KMS-11 (cell line): Measurements from ENCODE around the gene GSTK1.

Experiments
- H2AFZ ChIP-seq: fragments of 200-600 bp; sonication (generic); 2 replicates; pipeline ENCODE4 v1.6.1; 2016; ENCODE audit warnings: antibody characterized with exemption, mixed run types, low read depth
- H3K27ac ChIP-seq: fragments of 200-600 bp; sonication (generic); 2 replicates; pipeline ENCODE4 v1.6.1; 2016; ENCODE audit warnings: mild to moderate bottlenecking, mixed run types
- H3K27me3 ChIP-seq: fragments of 200-600 bp; sonication (generic); 2 replicates; pipeline ENCODE4 v1.6.1; 2017; ENCODE audit warnings: mild to moderate bottlenecking, low read depth, mixed run types, moderate library complexity; ENCODE audit not compliant: insufficient read depth
- H3K36me3 ChIP-seq: fragments of 200-600 bp; sonication (generic); 2 replicates; pipeline ENCODE4 v1.6.1; 2017; ENCODE audit warnings: mild to moderate bottlenecking, mixed run types; ENCODE audit not compliant: insufficient read depth
- H3K4me1 ChIP-seq: fragments of 200-600 bp; sonication (generic); 2 replicates; pipeline ENCODE4 v1.6.1; 2016; ENCODE audit warnings: mild to moderate bottlenecking, low read depth, mixed run types; ENCODE audit not compliant: poor library complexity, severe bottlenecking
- H3K4me2 ChIP-seq: fragments of 200-600 bp; sonication (generic); 2 replicates; pipeline ENCODE4 v1.7.0; 2016; ENCODE audit warnings: mild to moderate bottlenecking, mixed run types
- H3K4me3 ChIP-seq: fragments of 200-600 bp; sonication (generic); IDR thresholded peaks from 2 replicates; pipeline ENCODE4 v1.6.1; 2017; ENCODE audit warnings: low read depth, low read length, mixed read lengths; ENCODE audit not compliant: insufficient read depth
- H3K79me2 ChIP-seq: fragments of 200-600 bp; sonication (generic); 2 replicates; pipeline ENCODE4 v1.6.1; 2016; ENCODE audit warnings: low read depth, mixed run types; ENCODE audit not compliant: insufficient read depth
- H3K9ac ChIP-seq: fragments of 200-600 bp; sonication (generic); 2 replicates; pipeline ENCODE4 v1.6.1; 2016; ENCODE audit warnings: mild to moderate bottlenecking, mixed run types
- H4K20me1 ChIP-seq: fragments of 200-600 bp; sonication (generic); 2 replicates; pipeline ENCODE4 v1.6.1; 2016; ENCODE audit warnings: mild to moderate bottlenecking, mixed run types; ENCODE audit not compliant: insufficient read depth
- TF ChIP-seq, protein P1 (sequence below): fragments of 200-600 bp; sonication (generic); conservative IDR thresholded peaks from 2 replicates; pipeline ENCODE4 v1.6.1; 2017; ENCODE audit warnings: low read depth, mild to moderate bottlenecking, antibody characterized with exemption, low read length, moderate library complexity, mixed read lengths

GSTK1 gene

GRCh38 chr7:143222782-143223181 lies 40.5 kb upstream of the GSTK1 start:
- no peak overlapping the region for H3K4me3 ChIP-seq
- TF ChIP-seq, protein P1, sequence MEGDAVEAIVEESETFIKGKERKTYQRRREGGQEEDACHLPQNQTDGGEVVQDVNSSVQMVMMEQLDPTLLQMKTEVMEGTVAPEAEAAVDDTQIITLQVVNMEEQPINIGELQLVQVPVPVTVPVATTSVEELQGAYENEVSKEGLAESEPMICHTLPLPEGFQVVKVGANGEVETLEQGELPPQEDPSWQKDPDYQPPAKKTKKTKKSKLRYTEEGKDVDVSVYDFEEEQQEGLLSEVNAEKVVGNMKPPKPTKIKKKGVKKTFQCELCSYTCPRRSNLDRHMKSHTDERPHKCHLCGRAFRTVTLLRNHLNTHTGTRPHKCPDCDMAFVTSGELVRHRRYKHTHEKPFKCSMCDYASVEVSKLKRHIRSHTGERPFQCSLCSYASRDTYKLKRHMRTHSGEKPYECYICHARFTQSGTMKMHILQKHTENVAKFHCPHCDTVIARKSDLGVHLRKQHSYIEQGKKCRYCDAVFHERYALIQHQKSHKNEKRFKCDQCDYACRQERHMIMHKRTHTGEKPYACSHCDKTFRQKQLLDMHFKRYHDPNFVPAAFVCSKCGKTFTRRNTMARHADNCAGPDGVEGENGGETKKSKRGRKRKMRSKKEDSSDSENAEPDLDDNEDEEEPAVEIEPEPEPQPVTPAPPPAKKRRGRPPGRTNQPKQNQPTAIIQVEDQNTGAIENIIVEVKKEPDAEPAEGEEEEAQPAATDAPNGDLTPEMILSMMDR: no peak
- H3K4me1 ChIP-seq: no peaks in the 10 kb centered on the region
- no peak overlapping the region for H2AFZ ChIP-seq
- H3K27me3 ChIP-seq: no peaks in the 10 kb centered on the region
- no peak overlapping the region for H3K9ac ChIP-seq
- no peaks in the 10 kb centered on the region for H4K20me1 ChIP-seq
- H3K36me3 ChIP-seq: no peaks in the 10 kb centered on the region
- H3K27ac ChIP-seq: no peak overlapping the region
- no peaks in the 10 kb centered on the region for H3K79me2 ChIP-seq
- no peak overlapping the region for H3K4me2 ChIP-seq

- Histone ChIP-seq H3K27me3 (no peaks in the 10 kb centered on the region), H3K79me2 (no peaks in the 10 kb centered on the region), H3K9ac (no peak overlapping the region), H3K4me3 (no peak overlapping the region), H3K4me2 (no peak overlapping the region), H4K20me1 (no peaks in the 10 kb centered on the region), H3K27ac (no peak overlapping the region), H2AFZ (no peak overlapping the region), H3K4me1 (no peaks in the 10 kb centered on the region), H3K36me3 (no peaks in the 10 kb centered on the region)
- TF ChIP-seq, protein P1: no peak
Observed at GRCh38 chr7:143223784-143224183, 39.5 kb upstream of the GSTK1 start.

GRCh38 chr7:143225047-143225446 lies 38.2 kb upstream of the GSTK1 start:
- H3K4me1 ChIP-seq: no peaks in the 10 kb centered on the region
- no peaks in the 10 kb centered on the region for H3K36me3 ChIP-seq
- no peak overlapping the region for H3K9ac ChIP-seq
- no peak overlapping the region for H3K4me2 ChIP-seq
- no peaks in the 10 kb centered on the region for H3K27me3 ChIP-seq
- H4K20me1 ChIP-seq: no peaks in the 10 kb centered on the region
- TF ChIP-seq, protein P1: no peak
- H3K27ac ChIP-seq: no peak overlapping the region
- H3K4me3 ChIP-seq: no peak overlapping the region
- H2AFZ ChIP-seq: no peak overlapping the region
- no peaks in the 10 kb centered on the region for H3K79me2 ChIP-seq

- TF ChIP-seq, protein P1: no peak
- H4K20me1 ChIP-seq: no peaks in the 10 kb centered on the region
- H3K4me1 ChIP-seq: no peaks in the 10 kb centered on the region
- H3K36me3 ChIP-seq: no peaks in the 10 kb centered on the region
- no peak overlapping the region for H3K4me3 ChIP-seq
- H3K4me2 ChIP-seq: no peak overlapping the region
- no peak overlapping the region for H3K27ac ChIP-seq
- no peaks in the 10 kb centered on the region for H3K27me3 ChIP-seq
- no peak overlapping the region for H2AFZ ChIP-seq
- no peaks in the 10 kb centered on the region for H3K79me2 ChIP-seq
- no peak overlapping the region for H3K9ac ChIP-seq
Observed at GRCh38 chr7:143227806-143228205, 35.4 kb upstream of the GSTK1 start.
